Natural killer cell treated with Interleukin-12 subunit alpha and Interleukin-12 subunit beta and Interleukin-15 and Interleukin-18, amount 100 ng/mL, for 72 hours (primary cell): ENCODE measurements around the gene AKAP10. TPM values are rescaled to one million over a fixed set of nuclear protein-coding genes. Genes with fewer than 3 reads are reported as not detected.
"Not testable (repeated sequence)": the region's sequence is repeated elsewhere in the genome, so short reads cannot be mapped to it uniquely, and the experiment has no call there.

Source experiments
- ATAC-seq, 2 donors: fragments of 150-1000 bp; cut with Tn5 transposase in 1 of 2; sonication (Bioruptor Pico), chemical (Tn5 transposase) in 1 of 2; 2 replicates each; pipeline ENCODE4 v1.10.0; 2021
- DNase-seq: peaks from one replicate; pipeline ENCODE4 v3.0.0; 2022; ENCODE audit warnings: low spot score
- H3K27ac Mint-ChIP-seq, 2 donors: 1 replicate in 1 of 2; 2 replicates in 1 of 2; pipeline ENCODE4 v1.8.0; 2022; ENCODE audit warnings: mixed read lengths in 2 of 2, mild to moderate bottlenecking in 1 of 2, moderate library complexity in 1 of 2
- H3K27me3 Mint-ChIP-seq, 2 donors: 1 replicate in 1 of 2; 2 replicates in 1 of 2; pipeline ENCODE4 v1.8.0; 2022; ENCODE audit warnings: mixed read lengths in 2 of 2
- H3K36me3 Mint-ChIP-seq: one replicate; pipeline ENCODE4 v1.8.0; 2022; ENCODE audit warnings: mixed read lengths
- H3K4me1 Mint-ChIP-seq, 2 donors: 1 replicate in 1 of 2; 2 replicates in 1 of 2; pipeline ENCODE4 v1.8.0; 2022; ENCODE audit warnings: low read depth in 2 of 2, mixed read lengths in 2 of 2, mild to moderate bottlenecking in 1 of 2
- H3K4me3 Mint-ChIP-seq: one replicate; pipeline ENCODE4 v1.8.0; 2022; ENCODE audit warnings: mixed read lengths
- H3K9me3 Mint-ChIP-seq: 2 replicates; pipeline ENCODE4 v1.8.0; 2022; ENCODE audit warnings: mixed read lengths
- total RNA-seq, 2 donors: library from RNA; stranded (reverse); gene quantifications; one replicate each; pipeline ENCODE4 v1.2.3, GENCODE V29; 2022

Gene AKAP10
- total RNA-seq, 2 donors from 2014 or later, result 46.0 to 66.7 TPM

- peak; percentile 75 for DNase-seq
- peaks cover 0 to 12% of the 10 kb centered on the region in 2 donors for H3K27me3 Mint-ChIP-seq
- H3K9me3 Mint-ChIP-seq, result no peaks in the 10 kb centered on the region
- no peak overlapping the region for H3K4me3 Mint-ChIP-seq
- no peaks in the 10 kb centered on the region for H3K36me3 Mint-ChIP-seq
- no peak overlapping the region for H3K27ac Mint-ChIP-seq
- peaks cover 0 to 2% of the 10 kb centered on the region in 2 donors for H3K4me1 Mint-ChIP-seq
- peak; percentile 92 to 93 for ATAC-seq
Measured at GRCh38 chr17:19992803-19993713, 15.4 kb upstream of the AKAP10 start.

- Mint-ChIP-seq H3K4me3 (no peak overlapping the region), H3K27me3 (peaks cover 0 to 12% of the 10 kb centered on the region in 2 donors), H3K27ac (no peak overlapping the region), H3K36me3 (no peaks in the 10 kb centered on the region), H3K4me1 (peaks cover 2 to 6% of the 10 kb centered on the region in 2 donors), H3K9me3 (no peaks in the 10 kb centered on the region)
- ATAC-seq (no peak), DNase-seq (no peak)
Measured at GRCh38 chr17:19991252-19991885, 13.7 kb upstream of the AKAP10 start.

- Mint-ChIP-seq H3K36me3 (no peaks in the 10 kb centered on the region), H3K27ac (no peak overlapping the region), H3K4me1 (peaks cover 0 to 6% of the 10 kb centered on the region in 2 donors), H3K27me3 (peaks cover 0 to 10% of the 10 kb centered on the region in 2 donors), H3K4me3 (no peak overlapping the region), H3K9me3 (no peaks in the 10 kb centered on the region)
- DNase-seq, result no peak
- ATAC-seq, result no peak
Measured at GRCh38 chr17:19987897-19988296, 10.3 kb upstream of the AKAP10 start.

- no peak for DNase-seq
- Mint-ChIP-seq H3K27me3 (peaks cover 0 to 10% of the 10 kb centered on the region in 2 donors), H3K27ac (no peak overlapping the region), H3K4me3 (no peak overlapping the region), H3K36me3 (no peaks in the 10 kb centered on the region), H3K9me3 (no peaks in the 10 kb centered on the region), H3K4me1 (peaks cover 0 to 6% of the 10 kb centered on the region in 2 donors)
- no peak for ATAC-seq
Measured at GRCh38 chr17:19986941-19987861, 9.6 kb upstream of the AKAP10 start.

GRCh38 chr17:19979917-19980770 is 2.5 kb upstream of the AKAP10 start:
- Mint-ChIP-seq H3K4me1 (peaks cover 20 to 21% of the 10 kb centered on the region in 2 donors), H3K9me3 (no peaks in the 10 kb centered on the region), H3K27me3 (peaks cover 0 to 2% of the 10 kb centered on the region in 2 donors), H3K27ac (no peak overlapping the region), H3K4me3 (no peak overlapping the region), H3K36me3 (peaks cover 10% of the 10 kb centered on the region)
- ATAC-seq (no peak), DNase-seq (no peak)

- ATAC-seq (no peak), DNase-seq (no peak)
- Mint-ChIP-seq H3K4me1 (peaks cover 24 to 26% of the 10 kb centered on the region in 2 donors), H3K27ac (peak overlapping the region; percentile 96), H3K4me3 (peak overlapping the region; percentile 87), H3K27me3 (peaks cover 0 to 2% of the 10 kb centered on the region in 2 donors), H3K9me3 (no peaks in the 10 kb centered on the region), H3K36me3 (peaks cover 10% of the 10 kb centered on the region)
Measured at GRCh38 chr17:19978805-19979211, 1.2 kb upstream of the AKAP10 start.

- Mint-ChIP-seq H3K27me3 (peaks cover 0 to 2% of the 10 kb centered on the region in 2 donors), H3K36me3 (peaks cover 10% of the 10 kb centered on the region), H3K9me3 (no peaks in the 10 kb centered on the region), H3K4me3 (peak overlapping the region; percentile 87), H3K4me1 (peaks cover 29 to 32% of the 10 kb centered on the region in 2 donors), H3K27ac (peak overlapping the region; percentile 96)
- DNase-seq (no peak), ATAC-seq (no peak)
Measured at GRCh38 chr17:19978209-19978802, 678 bp upstream of the AKAP10 start.

- Mint-ChIP-seq H3K27ac (peak overlapping the region; percentile 4 to 17), H3K4me1 (peaks cover 36 to 41% of the 10 kb centered on the region in 2 donors), H3K27me3 (peaks cover 0 to 2% of the 10 kb centered on the region in 2 donors), H3K9me3 (no peaks in the 10 kb centered on the region), H3K36me3 (peaks cover 10% of the 10 kb centered on the region), H3K4me3 (peak overlapping the region; percentile 67)
- ATAC-seq (no peak), DNase-seq (no peak)
Measured at GRCh38 chr17:19975601-19976000, 2.0 kb downstream of the AKAP10 start.

- Mint-ChIP-seq H3K4me3 (no peak overlapping the region), H3K36me3 (peaks cover 11% of the 10 kb centered on the region), H3K27me3 (no peaks in the 10 kb centered on the region), H3K27ac (peak overlapping the region in 1 of 2 donors; percentile 8), H3K4me1 (peaks cover 34 to 44% of the 10 kb centered on the region in 2 donors), H3K9me3 (no peaks in the 10 kb centered on the region)
- ATAC-seq (no peak), DNase-seq (no peak)
Measured at GRCh38 chr17:19973156-19973555, 4.5 kb downstream of the AKAP10 start.

GRCh38 chr17:19962954-19963353 is 14.7 kb downstream of the AKAP10 start:
- not testable (repeated sequence) for H3K9me3 Mint-ChIP-seq, H3K4me3 Mint-ChIP-seq, H3K27me3 Mint-ChIP-seq, H3K27ac Mint-ChIP-seq, DNase-seq, ATAC-seq
- peaks cover 19 to 25% of the 10 kb centered on the region in 2 donors for H3K4me1 Mint-ChIP-seq
- H3K36me3 Mint-ChIP-seq, result peaks cover 13% of the 10 kb centered on the region

GRCh38 chr17:19958023-19958422 is 19.6 kb downstream of the AKAP10 start:
- DNase-seq (no peak), ATAC-seq (no peak)
- H3K27me3 Mint-ChIP-seq, result no peaks in the 10 kb centered on the region
- H3K9me3 Mint-ChIP-seq, result no peaks in the 10 kb centered on the region
- peaks cover 10 to 19% of the 10 kb centered on the region in 2 donors for H3K4me1 Mint-ChIP-seq
- H3K27ac Mint-ChIP-seq, result peak overlapping the region in 1 of 2 donors; percentile 15
- peaks cover 13% of the 10 kb centered on the region for H3K36me3 Mint-ChIP-seq
- H3K4me3 Mint-ChIP-seq, result no peak overlapping the region

- H3K9me3 Mint-ChIP-seq, result no peaks in the 10 kb centered on the region
- H3K4me3 Mint-ChIP-seq, result no peak overlapping the region
- H3K27ac Mint-ChIP-seq, result no peak overlapping the region
- no peaks in the 10 kb centered on the region for H3K27me3 Mint-ChIP-seq
- H3K4me1 Mint-ChIP-seq, result peaks cover 12 to 24% of the 10 kb centered on the region in 2 donors
- H3K36me3 Mint-ChIP-seq, result peaks cover 13% of the 10 kb centered on the region
- ATAC-seq (no peak), DNase-seq (no peak)
Measured at GRCh38 chr17:19955099-19955498, 22.5 kb downstream of the AKAP10 start.
